Measurements from ENCODE around the gene TREM1.
"Not testable (repeated sequence)": the region's sequence is repeated elsewhere in the genome, so short reads cannot be mapped to it uniquely, and the experiment has no call there.

The TREM1 gene

DNA sequence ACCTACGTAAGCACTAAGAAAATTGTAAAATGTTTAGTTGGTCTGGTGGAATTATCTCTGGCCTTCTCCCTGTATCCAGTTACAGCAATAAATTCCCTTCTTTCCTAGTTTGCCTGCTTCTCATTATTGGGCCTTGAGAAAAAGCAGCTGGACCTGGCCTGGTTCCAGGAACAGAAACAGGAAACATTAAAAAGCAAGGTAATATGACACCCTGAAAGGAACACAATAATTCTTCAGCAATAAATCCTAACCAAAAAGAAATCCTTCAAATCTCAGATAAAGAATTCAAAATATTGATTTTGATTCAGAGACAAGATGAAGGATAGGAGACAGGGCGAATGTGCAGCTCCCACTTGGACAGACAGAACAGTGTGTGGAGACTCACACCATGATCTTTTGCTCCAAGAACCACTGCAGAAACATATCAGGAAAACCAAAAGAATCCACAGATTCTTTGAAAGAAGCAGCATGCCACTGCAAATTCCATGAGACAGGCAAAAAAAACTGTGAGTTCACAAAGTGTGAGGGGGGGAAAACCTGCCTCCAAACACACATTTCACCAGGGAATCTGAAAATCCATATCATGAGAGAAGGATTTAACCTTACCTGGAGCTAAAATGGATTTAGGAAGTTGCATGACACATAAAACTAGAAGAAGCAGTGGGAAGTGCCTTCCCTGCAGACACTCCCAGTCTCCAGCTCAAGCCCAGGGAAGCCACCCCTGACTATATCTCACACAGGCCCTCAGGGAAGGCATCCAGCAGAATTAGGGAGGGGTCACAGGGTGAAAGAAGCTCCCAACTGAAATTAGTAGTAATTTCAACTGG is 28.9 kb downstream of the TREM1 start:
- DNase-seq = peak; percentile 27

DNA sequence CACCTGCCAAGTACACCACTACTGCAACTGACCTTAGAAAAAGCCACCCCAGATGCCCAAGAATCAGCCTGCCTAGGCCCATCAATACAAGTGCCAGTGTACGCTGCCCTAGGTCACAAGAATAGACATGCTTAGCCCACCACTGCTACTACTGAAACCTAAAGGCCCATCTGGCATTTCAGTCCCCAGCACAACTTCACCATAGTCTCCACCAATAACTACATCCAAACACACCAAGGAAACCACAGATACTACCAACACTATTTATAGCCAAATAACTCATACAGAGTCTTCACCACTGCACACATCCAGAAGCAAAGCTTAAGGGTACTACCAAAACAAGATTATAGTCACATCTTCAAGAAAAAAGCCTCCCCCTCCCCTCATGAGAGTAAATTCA is 30.1 kb downstream of the TREM1 start:
- no peak for DNase-seq

DNA sequence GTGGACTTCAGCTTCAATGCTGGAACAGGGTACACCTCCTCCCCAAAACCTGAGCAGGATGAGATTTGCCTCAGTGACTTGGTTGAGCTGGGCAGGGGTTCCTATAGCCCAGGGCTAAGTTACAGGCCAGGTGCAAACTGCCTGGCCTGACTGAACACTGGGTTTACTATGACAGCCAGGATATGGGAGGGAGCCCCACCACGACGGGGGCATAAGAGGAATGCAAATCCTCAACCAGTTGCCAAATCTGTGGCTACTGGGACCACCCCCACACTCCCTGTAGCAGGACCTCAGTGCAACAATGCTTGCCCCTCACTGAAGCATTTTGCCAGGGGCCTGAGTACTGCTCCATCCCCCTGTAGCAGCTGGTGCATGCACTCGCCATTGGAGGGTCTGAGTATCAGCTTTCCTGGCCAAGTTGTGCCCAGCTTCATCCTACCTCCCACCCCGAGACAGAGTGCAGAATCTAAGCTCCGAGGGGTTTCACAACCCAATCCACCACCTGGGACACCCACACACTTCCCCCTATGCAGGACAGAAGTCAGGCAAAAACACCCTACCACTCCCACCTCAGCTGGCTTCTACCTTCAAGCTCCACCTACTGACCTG is 30.7 kb downstream of the TREM1 start:
- DNase-seq = no peak

DNA sequence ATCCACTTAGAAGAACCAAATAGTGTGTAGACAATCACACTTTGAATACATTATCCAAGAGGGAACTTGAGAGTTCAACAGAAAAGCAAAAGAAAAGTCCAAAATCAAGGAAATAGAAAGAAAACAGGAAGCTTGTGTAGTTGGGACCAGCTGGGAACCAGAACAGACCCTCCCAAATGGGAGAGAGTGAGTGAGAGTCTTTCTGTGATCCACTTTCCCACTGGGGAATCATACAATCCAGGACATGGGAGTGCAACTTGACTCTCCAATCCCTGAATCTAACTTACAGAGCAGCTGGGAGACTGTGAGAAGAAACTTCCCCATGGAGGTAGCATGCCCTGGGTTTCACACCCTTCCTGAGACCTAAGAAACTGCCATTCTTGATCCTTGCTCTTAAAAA is 31.4 kb downstream of the TREM1 start:
- DNase-seq = no peak

DNA sequence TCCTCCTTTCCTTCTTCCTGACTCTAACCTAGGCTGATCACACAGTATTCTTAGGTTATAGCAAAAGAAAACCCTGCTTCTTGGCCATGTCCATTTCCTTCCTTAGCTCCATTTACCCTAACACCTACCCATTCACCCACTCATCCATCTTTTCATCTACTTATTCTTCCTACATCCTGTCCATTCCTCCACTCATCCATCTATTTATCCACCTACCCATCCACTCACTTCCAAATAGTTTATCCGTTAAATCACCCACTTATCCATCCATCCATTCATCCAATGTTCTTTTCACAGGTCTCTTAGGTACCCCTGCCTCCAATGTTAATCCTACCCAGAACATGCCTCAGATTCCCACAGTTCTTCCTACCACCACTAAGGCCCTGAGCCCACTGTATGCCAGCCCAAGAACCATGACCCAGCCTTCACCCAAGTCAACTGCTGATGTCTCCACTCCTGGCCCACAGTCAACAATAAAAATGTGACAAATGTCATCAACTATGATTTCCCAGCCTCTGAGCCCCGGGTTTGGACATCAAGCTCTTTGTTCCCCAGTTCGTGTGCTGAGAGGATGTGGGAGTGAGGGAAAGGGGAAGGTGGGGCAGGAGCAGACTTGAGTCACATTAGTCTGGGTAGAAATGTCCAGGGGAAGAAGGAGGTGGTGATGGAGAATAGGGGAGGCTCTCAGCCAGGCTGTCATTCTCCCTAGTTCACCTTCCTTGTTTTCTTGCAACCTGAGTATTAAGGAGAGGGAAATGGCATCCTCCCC is 33.9 kb downstream of the TREM1 start:
- DNase-seq = no peak

DNA sequence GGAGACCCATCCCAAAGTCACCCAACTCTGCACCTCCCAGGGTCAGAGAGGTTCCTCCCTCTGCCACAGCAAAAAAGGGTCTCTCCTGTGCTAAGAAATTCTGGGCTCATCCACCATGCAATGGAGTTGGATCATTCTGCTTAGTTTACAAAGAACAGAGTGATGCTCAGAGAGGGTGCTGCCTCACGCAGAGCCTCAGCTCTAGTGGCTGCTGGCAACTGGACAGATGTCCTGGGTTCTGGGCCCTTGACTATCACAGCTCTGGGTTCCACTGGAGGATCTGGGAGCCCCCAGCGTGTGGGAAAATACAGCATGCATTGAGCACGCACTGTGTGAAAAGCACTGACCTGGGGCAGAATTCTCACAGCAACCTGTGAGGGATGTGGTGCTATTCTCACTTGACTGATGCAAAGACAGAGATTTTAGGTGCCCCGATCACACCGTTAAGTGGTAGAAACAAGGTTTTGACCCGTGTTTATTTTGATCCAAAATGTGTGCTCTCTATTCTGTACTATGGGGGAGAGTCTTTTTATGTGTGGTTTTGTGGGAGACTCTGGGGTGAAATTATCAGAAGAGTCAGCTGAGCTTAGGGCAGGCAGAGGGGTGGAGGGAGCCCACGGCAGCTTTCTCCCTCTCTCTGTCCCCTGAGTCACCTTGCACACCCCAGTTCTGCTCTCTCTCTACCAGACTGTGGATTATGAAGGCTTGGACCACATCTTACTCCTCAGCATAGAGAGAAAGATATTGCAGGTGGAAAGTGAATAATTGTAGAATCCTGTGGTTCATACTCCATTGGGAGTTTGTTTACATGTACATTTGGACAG is 38.4 kb downstream of the TREM1 start:
- no peak for DNase-seq

DNA sequence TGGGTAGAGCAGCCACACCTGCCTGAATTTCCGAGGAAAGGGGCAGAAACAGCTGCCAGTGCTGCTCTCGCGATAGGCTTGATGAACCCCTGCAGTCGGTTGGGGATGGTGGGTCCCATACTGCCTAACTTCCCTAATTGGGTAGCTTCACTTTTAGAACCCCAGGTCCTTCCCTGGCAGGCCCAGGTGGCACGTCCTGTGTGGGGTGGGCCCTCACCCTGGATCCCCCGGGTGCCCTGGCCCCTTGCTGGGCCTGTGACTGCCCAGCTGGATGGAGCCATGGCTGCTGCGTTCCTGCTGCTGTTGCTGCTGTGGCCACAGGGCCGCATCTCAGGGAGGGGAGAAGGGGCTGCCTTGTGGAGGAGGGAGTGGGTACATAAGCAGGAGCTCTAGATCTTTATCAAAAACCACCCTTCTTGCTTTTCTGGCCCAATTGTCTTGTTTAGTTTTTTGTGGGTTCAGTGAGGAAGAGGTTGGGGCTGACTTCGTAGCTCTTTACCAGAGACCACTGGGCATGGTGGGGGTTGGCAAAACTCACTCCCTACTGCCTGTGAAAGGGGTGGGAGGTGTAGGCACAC is 39.1 kb downstream of the TREM1 start:
- no peak for DNase-seq

DNA sequence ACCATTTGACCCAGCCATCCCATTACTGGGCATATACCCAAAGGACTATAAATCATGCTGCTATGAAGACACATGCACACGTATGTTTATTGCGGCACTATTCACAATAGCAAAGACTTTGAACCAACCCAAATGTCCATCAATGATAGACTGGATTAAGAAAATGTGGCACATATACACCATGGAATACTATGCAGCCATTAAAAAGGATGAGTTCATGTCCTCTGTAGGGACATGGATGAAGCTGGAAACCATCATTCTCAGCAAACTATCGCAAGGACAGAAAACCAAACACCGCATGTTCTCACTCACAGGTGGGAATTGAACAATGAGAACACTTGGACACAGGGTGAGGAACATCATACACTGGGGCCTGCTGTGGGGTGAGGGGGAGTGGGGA is 40.0 kb downstream of the TREM1 start:
- DNase-seq = not testable (repeated sequence)

DNA sequence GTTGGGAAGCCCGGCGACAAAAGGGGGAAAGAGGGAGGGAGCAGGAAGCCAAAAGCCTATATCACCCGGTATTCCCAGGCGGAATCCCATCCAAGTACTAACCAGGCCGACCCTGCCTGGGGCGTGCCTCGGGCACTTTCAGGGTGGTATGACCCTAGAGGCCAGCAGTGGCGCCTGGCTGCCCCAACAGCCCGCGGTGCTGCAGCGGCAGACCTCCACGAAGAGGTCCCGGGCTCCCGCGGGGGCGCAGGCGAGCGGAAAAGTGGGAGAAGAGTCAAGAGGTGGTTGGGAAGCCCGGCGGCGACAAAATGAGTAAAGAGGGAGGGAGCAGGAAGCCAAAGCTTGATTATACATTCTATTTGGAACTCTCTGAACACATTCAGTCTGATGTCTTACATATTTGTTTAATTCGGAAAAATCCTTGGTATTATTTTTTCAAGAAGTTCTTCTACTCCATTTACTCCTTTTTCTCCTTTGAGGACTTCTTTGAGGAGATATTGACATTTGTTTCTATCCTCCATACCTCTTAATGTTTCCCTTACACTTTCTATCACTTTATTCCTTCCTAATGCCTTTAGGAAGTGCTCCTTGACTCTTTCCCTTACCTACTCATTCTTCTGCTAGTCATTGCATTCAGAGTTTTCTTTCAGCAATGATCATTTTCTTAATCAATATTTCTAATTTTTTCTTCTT is 46.9 kb downstream of the TREM1 start:
- no peak for DNase-seq

DNA sequence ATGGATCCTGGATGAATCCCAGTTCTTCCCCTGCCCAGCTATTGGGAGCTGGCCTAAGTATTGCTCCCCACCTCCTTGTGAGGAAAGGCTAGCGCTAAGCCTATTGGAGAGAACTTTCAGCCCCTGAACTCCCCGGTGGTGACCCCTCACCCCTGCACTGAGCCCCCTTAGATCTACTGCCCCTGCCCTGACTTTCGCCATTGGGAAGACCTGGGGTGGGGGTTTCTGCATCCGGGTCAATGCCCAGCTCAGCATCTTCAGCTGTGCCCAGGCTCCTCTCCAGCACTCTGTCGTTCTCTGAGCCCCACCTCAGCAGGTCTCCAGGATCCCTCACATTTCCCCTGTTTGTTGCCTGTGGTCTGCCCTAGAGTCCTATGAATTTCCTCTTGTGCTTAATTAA is 49.4 kb downstream of the TREM1 start:
- DNase-seq = no peak

DNA sequence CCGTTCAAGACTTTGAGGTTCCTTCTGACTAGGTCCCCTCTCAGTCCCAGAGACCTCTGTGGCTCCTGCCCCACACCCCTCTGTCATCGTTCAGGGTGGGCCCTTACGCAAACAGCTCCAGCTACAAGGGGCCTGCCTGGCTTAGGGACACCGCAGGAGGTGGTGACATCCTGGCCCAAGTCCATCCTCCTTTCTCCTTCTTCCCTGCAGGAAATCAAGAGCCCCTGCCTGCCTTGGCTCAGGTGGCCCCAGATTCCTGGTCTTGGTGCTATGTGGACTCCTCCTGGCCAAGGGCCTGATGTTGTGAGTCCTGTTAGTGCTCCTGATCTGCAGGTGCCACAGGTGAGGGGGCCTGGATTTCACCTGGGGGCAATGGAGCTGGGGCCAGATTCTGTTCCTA is 50.2 kb downstream of the TREM1 start:
- no peak for DNase-seq

DNA sequence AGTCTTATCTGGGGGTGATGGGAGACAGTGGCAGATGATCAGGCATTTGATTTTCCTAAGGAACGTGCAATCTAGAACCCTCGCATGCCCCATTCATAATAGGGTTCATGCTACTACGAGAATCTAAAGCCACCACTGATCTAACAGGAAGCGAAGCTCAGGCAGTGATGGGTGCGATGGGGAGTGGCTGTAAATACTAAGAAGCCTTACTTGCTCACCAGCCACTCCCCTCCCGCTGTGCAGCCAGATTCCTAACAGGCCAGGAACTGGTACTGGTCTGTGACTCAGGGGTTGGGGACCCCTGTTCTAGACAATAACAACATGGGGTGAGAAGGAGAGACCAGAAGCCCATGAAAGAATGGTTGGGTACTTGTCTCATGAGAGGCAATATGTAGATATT is 53.8 kb downstream of the TREM1 start:
- no peak for DNase-seq

DNA sequence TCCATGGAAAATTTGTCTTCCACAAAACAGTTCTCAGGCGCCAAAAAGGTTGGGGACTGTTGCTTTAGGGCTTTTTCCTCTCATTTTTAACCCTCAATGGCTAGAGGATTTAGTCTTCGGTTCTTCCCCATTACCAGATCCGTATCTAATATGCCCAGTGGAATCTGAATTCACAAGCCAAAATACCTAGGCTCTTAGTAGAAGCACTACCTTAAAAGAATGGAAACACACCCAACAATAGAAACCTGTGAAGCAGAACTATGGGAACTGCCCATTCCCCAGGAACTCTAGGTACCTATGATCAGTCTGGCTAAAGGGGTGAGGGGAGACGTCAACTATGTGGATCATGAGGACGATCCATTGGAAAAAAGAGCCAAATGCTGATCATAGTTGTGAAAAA is 55.2 kb downstream of the TREM1 start:
- DNase-seq = no peak

DNA sequence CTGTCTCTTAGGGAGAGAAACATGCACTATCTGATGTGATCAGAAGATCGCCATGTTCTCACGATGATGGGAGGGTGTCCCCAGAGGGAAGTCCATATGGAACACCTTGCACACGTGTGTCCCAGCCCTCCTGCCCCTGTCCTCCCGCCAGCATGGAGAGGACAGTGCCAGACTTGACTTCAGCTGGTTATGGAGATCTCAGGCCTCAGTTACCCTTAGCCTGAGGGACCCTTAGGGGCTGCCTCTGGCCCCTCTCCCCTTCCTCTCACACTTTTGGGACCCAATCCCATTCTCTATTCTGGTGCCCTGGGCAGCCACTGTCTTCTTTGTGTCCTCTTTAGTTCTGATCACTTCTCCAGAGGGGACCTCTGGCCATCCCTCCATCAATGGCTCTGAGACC is 56.8 kb downstream of the TREM1 start:
- no peak for DNase-seq

DNA sequence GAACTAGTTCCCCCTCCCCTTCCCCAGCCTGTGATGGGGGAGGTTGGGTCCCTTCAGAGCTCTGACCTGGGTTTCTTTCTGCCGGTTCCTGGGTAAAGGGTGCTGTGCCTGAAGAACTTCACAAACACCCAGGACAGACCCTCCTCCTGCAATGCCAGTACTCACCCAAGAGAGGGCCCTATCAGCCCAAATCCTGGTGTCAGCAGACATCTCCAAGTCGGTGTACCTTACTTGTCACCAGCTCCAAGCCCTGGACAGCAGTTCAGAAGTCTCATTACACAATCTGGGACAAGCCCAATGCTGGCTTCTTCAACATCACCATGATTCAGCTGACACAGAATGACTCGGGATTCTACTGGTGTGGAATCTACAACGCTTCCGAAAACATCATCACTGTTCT is 57.9 kb downstream of the TREM1 start:
- DNase-seq = no peak

DNA sequence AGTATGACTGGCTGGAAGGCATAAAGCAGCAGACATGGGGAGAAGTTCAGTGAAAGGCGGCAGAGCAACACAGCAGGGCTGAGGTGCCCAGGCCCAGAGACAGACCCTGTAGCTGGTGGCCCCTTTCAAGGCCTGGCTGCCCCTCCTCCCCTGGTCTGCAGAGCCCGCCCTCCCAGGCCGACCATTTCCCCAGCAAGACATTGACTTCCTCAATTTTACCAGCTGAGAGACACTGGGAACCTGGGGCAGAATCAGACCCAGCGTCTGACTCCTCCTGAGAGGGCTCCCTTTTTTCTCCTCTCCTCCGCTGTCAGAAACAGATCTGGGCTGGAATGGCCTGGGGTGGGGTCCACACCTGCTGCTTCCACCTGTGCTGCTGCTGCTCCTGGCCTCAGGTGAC is 58.4 kb downstream of the TREM1 start, which contains the start of gene TREML4:
Gene TREML4 (plus strand): TSS at position 254 of the 400 bp plus-strand sequence. CDS start 79 bp downstream, at position 333.
- DNase-seq = no peak

DNA sequence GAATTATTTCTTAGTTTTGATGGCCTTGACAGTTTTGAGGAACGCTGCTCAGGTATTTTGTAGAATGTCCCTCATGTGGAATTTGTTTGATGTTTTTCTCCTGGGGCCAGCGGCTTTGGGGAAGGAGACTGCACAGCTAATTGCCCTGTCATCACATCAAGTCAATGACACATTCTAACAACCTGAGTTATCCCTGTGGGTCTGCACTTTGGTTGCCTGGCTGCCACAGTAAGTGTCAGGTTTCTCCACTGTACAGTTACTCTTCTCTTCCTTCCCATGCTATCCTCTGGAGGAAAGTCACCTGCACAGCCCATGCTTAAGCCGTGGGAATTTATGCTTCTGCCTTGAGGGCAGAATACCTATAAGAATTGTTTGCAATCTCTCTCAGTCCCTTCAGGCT is 59.7 kb downstream of the TREM1 start:
- no peak for DNase-seq

DNA sequence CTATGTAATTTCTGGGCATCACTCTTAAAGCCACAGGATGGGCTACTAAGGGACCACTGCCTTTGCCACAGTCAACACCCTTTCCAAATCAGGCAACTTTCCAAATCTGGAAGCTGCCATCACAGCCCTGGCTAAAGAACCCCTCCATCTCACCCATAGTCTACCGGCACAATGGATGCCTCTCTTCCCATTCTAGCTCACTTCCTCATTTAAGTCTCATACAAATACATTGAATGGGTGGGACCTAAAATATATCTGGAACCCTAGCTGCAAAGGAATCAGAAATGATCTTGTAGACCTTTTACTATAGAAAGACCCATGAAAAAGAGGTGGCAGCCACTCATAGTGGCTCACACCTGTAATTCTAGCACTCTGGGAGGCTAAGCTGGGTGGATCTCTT is 61.7 kb downstream of the TREM1 start:
- DNase-seq = no peak
